ENCODE measurements around the gene ADA.

ADA gene

DNA sequence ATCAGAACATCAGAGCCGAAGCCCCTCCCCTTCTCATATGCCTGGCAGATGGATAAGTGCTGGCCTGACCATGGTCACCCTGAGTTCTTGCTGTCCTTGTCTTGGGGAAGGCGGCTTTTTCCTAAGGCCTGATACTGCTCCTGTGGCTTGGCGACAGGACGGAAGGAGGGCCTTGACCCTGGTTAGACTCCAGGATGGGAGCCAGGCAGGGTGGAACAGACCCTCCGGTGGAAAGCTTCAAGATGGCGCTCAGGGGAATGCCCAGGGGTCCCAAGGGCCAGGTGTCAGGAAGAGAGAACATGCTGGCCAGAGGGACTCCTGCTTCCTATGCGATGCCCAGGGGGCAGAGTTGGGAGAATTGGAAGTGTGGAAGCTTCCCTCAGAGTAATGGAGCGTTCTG lies 29.6 kb downstream of the ADA start:
- DNase-seq = no peak

DNA sequence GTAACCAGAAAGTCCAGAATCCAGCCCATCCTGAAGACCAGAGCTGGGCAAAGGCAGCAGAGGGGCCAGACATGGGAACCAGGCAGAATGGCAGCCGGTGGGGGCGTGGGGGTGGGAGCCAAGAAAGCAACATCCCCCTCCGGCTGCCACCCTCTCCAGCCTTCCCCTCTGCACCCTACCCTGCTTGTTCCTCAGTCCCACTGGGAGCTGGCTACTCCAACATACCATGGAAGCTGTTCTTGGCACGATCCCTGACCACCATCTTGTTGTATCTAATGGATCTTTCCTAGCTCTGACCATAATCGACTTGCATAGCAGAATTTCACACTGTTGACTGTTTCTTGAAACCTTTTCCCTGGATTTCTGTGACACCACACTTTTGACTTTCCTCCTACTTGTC lies 30.2 kb downstream of the ADA start:
- no peak for DNase-seq

DNA sequence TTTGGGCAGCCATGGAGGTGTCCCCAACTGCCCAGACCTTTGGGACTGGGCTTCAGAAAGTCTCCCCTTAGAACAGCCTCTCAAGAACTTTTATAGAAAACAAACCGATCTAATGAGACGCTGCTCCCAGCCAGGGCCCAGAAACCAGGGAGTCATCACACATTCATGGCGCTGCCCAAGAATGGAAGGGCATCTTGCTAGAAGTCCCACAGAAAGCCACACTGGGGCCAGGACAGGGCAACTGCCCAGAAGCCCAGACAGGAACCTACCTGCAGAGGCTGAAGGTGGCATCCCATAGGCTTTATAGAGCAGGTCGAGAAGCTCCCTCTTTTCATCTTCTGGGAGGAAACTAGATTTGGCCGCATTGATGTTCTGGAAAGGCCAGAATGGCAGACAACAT lies 31.5 kb downstream of the ADA start:
- DNase-seq = no peak

GRCh38 chr20:44619294-44619693 lies 32.2 kb downstream of the ADA start:
- no peak for DNase-seq

GRCh38 chr20:44618318-44618731 lies 33.2 kb downstream of the ADA start:
- DNase-seq = no peak

GRCh38 chr20:44616604-44616964 lies 34.9 kb downstream of the ADA start:
- DNase-seq = no peak

- DNase-seq = no peak
Observed at GRCh38 chr20:44615876-44616603, 35.5 kb downstream of the ADA start.

DNA sequence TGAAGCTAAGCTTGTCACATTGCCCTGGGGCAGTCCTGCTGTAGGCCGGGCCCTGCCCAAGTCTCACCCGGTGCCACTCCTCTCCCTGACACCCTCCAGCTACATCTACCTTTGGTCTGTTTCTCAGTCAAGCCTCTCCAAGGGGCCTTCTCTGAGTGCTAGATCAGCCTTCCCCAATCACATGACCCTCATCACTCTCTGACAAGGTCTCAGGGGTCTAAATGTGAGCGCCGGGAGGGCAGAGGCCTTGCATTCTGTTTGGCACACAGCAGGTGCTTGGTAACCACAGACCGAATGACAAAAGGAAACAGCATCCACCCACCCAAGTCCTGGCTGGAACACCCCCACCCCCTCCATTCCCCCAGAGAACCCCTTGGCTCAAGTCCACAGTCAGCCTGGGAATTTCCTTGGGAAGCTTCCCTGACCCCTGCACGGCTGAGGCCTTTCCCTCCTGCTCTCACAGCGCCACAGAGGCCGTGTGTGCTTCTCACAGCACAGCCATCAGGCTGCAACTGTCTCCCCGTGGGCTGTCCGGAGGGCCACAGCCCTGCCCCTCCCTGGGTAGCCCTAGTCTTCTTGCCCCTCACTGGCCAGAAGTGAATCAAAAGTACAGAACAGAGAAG lies 36.2 kb downstream of the ADA start:
- no peak for DNase-seq

DNA sequence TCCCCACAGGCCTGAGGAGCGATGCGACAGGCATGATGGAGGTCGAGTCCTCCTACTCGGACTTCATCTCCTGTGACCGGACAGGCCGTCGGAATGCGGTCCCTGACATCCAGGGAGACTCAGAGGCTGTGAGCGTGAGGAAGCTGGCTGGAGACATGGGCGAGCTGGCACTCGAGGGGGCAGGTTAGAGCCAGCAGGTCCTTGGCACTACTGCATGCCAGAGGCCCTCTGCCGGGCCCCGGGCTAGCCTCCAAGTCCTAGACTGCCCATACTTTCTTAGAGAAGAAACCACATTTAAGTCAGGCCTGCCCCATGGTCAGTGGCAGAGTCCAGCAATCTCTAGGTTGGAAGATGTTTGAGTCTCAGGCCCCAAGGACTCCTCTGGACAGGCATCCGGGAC lies 37.0 kb downstream of the ADA start:
- no peak for DNase-seq

GRCh38 chr20:44613575-44613974 lies 37.9 kb downstream of the ADA start:
- DNase-seq = no peak

DNA sequence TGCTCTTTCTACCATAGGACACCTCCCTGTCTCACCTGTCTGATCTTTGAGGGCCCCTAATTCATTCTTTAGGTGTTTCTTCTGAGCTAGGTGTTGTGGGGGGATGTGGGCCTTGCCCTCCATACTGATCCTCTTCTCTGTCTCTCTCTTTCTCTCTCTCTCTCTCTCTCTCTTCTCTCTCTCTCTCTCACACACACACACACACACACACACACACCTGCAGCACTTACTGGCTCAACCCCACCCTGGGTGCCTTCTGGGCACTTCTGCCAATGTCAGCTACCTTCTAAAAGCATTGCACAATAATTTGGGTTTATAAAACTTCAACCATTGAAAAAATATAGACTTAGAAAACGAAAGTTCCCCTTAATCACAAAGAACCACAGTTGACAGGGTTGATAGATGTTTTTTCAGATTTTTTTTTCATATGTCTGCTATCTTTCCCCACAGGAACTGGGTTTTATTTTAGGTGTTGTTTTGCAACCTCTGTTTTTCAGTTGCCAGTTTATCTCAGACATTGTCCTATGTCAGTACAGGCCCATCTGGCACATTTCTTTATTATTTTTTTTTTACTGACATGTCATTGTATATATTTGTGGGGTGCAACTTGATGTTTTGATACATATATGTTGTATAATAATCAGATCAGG lies 41.1 kb downstream of the ADA start:
- DNase-seq = no peak

- DNase-seq = peak; percentile 81 to 84
Observed at GRCh38 chr20:44609516-44610312, 41.8 kb downstream of the ADA start.

DNA sequence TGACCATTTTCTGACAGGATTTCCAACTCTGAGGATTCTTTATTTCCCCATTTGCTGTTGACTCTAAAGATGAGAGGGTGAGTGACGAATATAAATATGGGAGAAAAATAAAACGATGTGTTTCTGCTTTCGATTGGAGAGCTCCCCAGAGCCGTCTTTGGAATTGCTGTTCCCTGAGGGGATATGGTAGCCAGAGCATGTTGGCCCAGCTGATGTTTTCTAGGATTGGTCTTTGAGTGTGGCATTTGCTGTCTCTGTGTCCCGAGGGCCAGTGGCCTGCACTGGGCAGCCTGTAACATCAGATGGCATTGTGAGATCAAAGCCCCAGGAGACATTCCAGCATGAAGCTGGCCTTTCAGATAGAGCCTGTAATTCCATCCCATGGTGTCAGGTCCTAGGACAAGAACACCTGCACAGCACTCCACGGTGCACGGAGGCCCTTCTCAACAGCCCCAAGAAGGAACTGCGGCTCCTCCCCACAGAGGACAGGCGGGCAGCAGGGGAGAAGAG lies 42.4 kb downstream of the ADA start:
- no peak for DNase-seq

DNA sequence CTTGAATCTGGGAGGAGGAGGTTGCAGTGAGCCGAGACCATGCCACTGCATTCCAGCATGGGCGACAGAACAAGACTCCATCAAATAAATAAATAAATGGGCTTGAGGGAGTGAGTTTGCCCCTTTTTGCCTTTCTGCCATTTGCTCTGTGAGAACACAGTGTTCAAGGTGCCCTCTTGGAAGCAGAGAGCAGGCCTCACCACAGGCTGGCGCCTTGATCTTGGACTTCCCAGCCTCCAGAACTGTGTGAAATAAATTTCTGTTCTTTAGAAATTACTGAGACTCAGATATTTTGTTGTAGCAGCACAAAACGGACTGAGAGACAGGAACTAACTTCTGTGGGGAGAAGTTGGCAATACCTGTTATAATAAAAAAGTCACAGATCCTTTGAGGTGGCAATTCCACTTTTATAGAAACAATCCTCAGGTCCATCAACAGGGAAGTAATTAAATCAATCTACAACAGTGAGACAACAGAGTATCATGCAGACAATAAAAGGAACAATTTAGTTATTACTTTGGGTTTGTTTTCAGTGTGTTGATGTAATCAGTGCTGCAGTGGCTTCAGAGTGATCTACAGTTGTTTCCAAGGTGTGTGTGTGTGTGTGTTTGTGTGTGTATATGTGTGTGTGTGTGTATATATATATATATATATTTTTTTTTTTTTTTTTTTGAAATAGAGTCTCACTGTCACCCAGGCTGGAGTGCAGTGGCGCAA lies 44.6 kb downstream of the ADA start:
- DNase-seq = no peak

- DNase-seq = no peak
Observed at GRCh38 chr20:44603327-44603726, 48.2 kb downstream of the ADA start.

GRCh38 chr20:44601801-44602204 lies 49.7 kb downstream of the ADA start:
- no peak for DNase-seq

DNA sequence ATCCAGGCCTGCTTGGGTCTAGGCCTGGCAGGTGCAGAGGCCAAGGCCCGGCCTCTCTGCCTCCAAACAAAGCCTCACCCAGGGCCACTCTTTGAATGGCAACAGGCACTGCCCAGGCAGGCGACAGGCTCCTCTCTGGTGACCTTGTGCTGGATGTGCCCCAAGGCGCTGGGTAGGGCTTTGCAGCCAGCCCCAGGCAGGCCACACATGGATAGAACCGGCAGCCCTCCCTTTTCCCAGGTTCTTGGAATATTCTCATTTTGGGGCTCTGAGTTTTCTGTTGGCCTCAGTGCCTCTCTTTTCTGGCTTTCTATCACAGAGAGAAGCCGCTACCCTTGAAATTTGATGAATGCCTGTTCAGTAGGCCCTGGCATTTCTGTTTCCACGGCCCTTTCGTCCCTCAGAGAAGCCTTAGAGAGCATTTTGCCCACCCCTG lies 50.2 kb downstream of the ADA start:
- DNase-seq = no peak

DNA sequence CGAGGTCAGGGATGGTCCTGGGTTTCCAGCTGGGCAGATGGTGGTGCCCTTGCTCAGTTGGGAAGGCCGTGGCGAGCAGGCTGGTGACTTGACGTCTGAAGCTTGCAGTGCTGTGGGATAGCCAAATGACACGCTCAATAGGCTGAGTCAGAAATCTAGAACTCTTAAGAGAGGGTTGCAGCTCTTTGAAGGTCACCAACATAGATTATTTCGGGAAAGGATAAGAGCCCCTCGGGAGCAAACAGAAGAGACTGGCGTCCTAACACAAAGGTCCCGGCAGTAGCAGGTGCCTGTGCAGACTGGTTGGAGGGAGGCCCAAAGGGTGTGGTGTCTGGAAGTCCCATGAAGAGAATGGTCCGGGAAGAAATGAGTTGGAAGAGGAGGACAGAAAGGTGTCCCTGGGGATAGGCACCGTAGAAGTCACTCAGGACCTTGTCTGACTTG lies 50.7 kb downstream of the ADA start:
- DNase-seq = no peak

- DNase-seq = no peak
Observed at GRCh38 chr20:44600301-44600700, 51.2 kb downstream of the ADA start.

DNA sequence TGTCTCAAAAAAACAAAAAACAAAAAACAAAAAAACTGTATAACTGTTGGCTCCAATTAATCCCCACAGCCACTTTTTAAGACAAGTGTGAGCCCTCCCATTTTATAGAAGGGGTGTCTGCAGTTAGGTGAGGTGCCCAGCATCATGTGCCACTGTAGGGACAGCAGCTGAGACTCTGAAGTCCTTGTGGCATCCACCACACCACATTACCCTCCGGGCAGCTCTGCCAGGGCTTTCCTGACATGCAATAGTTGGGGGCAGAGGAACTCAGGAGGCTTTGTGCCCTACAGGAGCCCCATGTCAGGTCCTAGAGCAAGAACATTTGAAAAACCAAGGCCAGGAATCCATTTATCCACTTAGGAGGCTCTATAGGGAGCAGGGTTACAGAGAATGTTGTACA lies 51.8 kb downstream of the ADA start:
- no peak for DNase-seq

GRCh38 chr20:44598423-44599305 lies 52.8 kb downstream of the ADA start:
- DNase-seq = no peak

- no peak for DNase-seq
Observed at GRCh38 chr20:44597930-44598329, 53.6 kb downstream of the ADA start.
